SK-N-DZ (cell line): ENCODE measurements around the gene POMP. TPM values are rescaled to one million over a fixed set of nuclear protein-coding genes. Genes with fewer than 3 reads are reported as not detected.

Source experiments
- DNase-seq: peaks from one replicate; pipeline ENCODE4 v3.0.0-alpha.2; 2015; ENCODE audit warnings: low spot score
- polyA plus RNA-seq, 2 experiments: library from polyadenylated mRNA; depleted of rRNA; stranded (reverse); fragments of >200 nt; gene quantifications; 2 replicates each; pipeline ENCODE4 v1.2.3, GENCODE V29; 2014

The POMP gene, protein sequence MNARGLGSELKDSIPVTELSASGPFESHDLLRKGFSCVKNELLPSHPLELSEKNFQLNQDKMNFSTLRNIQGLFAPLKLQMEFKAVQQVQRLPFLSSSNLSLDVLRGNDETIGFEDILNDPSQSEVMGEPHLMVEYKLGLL
- polyA plus RNA-seq (2014; cell fraction: cytosol; rRNA removed), result 73.4 and 83.5 TPM in 2 replicates
- 43.1 and 71.6 TPM in 2 replicates for polyA plus RNA-seq (2014; cell fraction: nucleus; rRNA removed)

DNA sequence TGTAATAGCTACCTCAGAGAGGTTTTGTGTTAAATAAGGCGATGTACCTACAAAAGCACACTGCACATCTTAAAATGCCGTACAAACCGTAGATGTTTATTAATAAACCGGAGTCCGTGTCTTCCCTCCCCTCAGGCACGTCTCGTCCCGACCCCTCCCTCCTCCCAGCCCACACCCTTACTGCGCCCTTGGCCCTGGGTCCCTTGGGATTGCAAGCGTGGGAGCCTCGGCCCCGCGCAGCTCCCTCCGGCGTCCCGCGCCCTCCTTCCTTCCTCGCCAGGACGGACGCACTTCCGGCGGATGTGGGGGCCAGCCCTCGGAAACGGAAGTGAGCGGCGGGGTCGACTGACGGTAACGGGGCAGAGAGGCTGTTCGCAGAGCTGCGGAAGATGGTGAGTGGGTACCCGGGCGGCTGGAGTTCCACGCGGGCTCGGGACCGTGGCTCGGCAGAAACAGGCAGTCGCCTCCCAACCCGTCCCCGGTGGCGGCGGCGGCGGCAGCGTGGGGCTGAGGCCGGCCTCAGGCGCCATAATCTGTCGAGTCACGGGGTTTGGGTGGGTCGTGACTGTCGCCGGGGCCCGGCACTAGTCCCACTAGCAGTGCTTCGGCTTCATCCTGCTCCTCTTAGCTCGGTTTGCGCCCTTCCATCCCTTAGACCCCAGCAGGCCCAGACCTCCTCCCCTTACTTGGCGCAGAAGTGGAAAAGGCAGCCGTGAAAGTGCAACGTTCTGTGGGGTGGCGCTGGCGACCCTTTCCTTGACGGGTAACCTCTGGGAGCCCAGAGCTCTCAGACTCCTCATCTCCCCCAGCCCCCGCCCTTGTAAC, at the start of gene POMP:
Gene POMP, plus strand, starts transcription at position 335 of the 825 bp plus-strand sequence. Its CDS starts 55 bp downstream, at position 390.
- peak; percentile 91 for DNase-seq

DNA sequence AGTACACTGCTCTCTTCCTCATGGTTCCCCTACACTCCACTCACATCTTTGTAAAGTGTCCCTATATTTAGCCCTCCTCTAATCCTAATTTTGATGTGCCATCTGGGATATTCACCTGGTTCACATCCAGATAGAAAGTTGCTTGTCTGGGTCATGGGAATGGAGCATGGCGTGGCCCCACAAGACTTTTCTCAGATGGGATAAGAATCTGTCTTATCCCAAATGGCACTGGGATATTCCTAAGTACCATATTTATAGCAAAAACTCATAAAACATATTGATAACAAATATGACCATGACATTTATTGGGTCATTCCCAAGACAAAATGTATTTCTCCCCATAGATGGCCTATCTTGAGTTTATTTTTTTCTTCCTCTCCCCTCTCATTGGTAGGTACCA, 49.5 kb upstream of the POMP start:
- no peak for DNase-seq

DNA sequence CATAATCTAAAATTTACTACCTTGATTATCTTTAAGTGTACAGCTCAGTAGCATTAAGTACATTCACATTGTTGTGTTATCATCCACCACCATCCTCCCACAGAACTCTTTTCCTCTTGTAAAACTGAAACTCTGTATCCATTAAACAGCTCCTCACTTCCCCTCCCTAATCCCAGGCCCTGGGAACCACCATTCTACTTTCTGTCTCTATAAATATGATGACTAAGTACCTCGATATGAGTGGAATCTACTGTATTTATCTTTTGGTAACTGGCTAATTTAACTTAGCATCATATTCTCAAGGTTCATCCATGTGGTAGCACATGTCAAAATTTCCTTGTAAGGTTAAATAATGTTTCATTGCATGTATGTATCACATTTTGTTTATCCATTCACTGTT, 49.0 kb upstream of the POMP start:
- no peak for DNase-seq

DNA sequence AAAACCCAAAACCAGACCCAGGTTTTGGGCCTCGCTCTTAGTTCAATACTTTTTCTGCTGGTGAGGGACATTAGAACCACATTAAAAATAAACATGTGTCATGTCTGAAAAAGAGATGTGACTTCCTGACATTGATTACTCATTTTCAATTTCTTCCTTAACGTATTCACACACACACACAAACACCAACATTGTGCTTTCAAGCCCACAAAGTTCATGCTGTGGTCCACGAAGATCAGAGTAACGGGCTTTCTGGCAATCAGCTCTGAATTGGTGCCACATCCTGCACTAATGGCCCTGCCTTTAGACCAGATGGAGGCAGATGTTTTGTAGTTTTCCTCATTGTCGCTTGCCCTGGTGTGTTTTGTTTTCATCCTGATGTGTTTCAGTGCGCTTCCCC, 47.9 kb upstream of the POMP start:
- no peak for DNase-seq

DNA sequence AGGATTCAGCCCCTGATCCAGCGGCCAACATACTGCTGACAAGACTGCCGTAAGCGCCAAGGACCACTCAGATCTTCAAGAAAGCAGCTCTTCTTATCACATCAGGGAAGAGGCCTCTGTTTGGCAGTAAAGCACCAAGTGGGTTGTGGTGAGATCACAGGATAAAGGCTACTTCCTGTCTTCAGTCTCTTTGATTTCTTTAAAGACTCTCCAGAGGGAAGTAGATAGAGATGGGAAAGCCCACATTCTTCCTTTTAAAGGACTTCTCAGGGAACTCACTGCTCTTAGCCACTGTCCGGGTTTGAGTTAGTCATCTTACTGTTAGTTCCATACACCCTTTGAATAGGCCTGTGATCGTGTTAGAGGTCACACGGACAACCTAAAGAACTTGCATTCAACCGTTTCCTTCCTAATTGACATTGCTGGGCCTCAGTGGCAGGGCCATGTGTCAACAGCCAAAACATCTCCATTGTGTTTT, 47.2 kb upstream of the POMP start:
- DNase-seq, result no peak

DNA sequence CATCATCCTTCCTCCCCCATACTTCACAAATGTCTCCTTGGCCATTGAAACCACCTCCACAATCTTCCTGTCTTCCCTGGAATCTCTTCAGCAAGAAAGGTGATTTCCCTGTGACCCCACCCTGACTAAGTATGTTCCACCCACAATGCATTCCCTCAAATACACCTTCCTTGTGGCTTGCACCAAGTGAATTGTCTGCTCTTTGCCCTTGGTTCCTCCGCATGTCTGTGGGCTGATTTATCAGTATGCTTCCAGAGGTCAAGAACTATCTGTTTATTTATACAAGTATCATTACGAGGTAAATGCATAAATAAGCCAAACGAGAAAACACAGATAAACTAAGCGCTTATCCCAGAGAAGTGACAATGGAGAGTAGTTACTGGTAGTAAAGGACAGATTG, 45.4 kb upstream of the POMP start:
- no peak for DNase-seq

DNA sequence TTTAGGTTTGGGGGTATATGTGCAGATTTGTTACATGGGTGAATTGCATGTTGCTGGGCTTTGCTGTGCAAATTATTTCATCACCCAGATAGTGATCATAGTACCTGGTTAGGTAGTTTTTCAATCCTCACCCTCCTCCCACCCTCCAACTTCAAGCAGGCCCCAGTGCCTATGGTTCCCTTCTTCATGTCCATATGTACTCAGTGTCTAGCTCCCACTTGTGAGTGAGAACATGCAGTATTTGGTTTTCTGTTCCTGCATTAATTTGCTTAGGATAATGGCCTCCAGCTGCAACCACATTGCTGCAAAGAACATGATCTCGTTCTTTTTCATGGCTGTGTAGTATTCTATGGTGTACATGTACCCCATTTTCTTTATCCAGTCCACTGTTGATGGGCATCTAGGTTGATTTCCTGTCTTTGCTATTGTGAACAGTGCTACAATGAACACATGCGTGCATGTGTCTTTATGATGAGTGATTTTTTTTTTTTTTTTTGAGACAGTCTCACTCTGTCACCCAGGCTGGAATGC, 42.9 kb upstream of the POMP start:
- DNase-seq, result no peak

DNA sequence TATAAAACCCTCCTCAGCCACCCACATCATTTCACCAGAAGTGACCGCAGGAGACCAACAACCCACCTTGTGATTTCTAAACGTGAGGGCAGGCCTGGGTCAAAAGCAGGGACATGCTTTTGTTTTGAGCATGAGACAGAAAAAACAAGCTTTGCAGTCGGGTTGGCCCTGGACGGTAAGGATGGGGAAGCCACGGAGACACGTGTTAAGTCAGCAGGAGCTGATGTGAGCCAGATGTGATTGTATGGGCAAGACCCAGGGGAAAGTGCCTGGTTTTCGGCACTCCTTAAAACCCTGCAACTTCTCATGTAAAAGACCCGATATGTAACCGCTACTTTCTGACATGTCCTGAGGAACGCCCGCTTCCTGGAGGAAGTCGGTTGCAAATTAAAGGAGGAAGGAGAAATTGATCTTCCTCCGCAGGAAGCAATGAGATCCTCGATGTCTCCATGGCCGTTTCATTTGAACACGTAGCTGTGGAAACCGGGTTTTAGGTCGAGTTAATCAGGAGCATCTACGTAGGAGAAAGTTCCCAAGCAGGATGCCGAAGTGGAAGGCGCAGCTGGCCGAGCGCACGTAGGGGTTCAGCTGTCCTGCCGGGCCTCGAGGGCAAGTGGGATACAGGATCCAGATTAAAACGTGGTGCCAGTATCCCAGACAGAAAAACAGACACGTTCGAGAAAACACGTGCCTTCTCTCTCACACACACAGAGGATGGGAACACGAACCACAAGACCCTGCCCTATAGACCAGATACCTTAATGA, 40.5 kb upstream of the POMP start:
- no peak for DNase-seq

DNA sequence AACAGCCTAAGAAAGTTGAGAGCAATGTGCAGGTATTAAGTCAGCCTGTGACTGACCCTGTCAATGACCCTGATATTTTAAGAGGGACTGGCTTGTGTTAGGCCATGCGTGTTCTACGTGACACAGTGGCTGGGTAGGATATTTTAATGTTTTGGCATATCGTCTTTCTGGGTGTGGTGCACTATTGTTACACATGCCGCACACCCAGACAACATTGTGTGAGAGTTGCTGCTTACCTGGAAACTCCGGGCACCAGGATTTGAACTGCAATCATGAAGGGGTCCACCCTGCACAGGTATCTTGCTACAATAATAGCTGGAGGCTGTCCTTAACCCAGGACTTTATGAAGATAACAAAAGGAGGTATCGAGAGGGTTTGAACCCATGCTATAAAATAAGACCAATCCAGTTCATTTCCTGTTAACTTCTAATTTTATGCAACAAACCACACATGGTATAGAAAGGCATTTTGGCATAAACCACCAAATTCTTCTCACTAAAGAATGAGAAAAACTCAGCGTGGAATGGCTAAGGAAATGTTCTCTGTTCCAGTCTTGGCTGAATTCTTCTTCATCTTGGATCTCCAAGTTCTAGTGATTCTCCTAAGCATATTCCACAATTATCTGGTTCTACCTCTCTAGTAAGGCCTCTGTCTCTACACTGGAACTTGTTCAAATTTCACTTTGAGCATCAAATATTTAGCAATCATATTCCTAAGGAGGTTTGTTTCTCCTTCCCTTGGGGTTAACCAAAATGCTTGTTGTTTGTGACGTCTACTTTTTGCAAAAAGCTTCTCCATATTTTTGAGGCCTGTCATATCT, 38.7 kb upstream of the POMP start:
- no peak for DNase-seq

DNA sequence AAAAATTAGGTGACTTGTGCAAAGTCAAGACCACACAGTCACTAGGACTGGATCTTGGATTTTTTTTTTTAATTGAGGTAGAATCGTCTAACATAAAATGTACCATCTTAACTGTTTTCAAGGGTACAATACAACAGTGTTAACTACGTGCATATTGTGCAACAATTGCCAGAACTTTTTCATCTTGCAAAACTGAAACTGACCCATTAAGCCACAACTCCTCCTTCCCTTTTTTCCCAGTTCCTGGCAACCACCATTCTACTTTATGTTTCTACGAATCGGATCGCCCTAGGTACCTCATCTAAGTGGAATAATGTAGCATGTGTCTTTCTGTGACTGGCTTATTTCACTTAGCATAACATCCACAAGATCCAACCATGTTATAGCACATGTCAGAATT, 37.5 kb upstream of the POMP start:
- no peak for DNase-seq

DNA sequence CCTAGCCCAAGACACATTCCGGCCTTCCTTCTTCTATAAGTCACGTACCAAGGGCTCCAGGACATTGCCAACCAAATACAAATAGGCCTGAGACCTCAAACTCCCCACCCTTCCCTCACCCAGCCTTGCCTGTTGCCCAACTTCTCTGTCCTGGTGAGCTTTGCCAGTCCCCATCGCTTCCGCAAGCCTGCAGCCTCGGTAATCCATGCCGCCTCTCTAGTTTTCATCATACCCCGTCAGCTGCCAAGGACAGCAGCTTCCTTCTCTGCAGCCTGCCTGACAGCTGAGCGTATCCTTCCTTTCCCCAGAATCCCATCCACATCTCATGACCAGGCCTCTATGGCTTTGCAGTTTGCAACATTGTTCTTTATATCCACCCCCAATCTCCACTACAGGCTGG, 36.6 kb upstream of the POMP start:
- no peak for DNase-seq

DNA sequence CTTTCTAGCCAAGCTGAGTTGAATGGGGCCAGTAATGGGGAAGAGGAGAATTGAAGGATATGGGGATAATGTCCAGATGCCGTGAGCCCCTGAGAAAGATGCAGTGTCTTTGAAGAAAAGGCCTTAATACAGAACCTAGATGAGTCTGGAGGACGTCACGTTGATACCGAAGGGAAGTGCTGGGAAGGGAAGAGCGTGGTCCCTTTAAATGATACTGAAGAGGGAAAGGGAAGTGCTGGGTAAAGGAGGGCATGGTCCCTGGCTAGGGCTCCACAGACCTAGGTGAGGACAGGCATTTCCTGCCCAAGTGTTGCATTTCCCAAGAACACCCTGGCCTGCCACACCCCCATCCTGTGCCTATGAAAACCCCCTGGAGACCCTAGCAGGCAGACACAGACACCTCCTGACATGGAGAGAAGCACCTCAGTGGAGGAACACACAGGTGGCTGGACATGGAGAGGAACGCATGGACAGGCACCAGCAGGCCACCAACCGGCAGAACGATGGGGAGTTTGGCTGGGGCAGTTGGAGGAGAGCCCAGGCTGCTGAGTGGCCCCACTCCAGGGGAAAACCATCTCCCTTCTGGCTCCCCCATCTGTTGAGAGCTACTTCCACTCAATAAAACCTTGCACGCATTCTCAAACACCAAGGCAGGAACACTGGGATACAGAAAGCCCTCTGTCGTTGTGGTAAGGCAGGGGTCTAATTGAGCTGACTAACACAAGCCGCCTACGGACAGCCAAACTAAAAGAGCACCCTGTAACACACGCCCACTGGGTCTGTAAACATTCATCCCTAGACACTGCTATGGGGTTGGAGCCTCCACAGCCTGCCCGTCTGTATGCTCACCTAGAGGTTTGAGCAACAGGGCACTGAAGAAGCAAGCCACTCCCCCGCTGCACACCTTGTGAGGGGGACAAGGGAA, 34.9 kb upstream of the POMP start:
- DNase-seq, result no peak

DNA sequence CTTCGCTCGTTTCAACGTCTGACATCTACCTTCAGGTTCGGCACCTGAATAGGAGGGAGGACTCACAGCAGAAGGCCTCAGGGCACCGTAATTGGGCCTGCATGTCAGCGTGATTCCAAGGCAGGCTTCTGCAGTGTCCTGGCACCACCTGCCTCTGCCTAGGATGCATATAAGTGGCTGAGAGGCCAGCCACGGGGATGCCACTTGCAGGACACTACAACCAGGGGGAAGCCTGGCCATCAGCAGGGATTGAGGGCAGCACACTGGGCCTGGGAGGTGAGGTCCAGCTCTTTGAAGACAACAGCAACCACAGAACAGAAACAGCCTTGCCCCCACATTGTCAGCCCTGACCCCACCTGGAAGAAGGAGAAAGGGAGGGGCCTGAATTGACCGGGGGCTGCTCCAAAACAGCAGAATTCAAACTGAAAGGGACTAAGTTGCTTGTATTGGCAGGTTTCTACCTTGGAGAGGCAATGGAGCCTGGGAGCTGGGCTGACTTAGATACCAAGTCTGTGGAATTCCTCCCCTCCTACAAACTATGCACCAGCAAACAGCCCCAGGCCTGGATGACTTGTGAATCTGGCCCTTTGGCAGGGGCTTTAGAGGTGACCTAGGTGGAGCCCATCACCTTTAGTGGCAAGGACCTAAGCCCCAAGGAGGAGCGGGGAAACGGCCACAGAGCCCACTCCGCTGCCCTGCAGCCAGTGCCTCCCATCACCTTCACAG, 34.1 kb upstream of the POMP start:
- no peak for DNase-seq

DNA sequence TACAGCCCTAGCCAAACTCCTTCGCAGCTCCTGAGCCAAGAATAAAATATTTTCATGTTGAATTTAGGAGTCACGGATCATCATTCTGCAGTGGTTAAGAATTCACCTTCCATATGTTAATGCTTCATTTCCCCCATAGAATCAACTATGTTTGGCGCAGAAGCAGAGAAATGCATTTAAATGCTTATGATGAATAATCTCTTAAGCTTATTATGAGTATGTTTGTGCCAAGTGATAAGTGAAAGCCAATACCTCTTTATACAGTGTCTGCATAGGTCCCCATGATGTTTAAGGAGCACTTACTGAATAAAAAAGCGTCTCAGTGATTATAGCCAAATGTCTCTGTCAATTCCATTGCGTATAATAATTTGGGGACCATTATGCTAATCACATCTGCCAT, 32.7 kb upstream of the POMP start:
- no peak for DNase-seq

DNA sequence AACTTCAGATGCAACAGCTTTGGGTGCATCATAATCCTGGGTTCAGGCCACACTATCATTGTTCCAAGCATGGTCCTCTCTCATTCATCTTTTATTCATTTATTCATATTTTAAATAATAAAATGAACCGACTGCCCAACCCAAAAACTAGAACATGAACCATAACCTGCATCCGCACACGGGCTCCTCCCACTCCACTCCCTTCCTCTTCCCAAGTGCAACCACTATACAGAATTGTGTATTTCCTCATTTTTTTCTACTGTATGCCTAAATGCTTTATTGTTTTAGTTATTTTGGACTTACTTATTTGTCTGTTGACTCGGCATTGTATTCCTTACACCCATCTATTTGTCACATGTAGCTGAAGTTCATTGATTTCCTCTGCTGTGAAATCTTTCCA, 30.7 kb upstream of the POMP start:
- DNase-seq, result no peak

DNA sequence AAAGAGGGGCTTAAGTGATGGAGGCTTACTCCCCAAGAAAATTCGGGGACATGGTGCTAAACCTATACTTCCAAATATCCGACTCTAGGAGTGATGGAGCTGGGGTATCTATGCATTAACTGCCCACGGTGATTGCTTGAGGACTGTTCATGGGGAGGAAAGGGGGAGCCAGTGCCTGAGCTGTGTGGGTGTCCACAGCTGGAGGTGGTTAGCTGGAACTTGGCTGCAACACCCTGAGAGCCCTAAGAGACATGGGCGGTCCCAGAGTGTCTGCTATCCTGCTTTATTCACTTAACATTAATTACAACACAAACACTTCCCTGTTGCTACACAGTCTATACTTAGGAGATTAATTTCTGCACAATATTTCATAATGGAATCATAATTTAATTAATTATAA, 28.1 kb upstream of the POMP start:
- no peak for DNase-seq

DNA sequence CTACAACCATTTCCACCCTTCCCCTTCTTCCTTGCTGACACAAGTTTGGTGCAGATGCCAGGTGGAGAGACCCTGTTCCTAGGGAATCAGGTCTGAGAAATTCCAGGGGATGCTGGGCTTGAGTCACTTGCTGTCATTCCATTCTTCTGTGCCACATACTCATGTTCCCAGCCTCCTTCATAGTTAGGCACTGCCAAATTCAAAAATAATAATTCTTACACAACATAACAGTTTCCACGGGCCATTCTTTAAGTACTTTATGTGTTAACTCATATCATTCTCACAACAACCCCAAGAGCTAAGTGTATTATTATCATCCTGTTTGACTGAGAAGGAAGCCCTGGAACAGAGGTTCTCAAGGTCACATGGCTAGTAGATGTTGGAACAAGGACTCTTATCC, 27.1 kb upstream of the POMP start:
- DNase-seq, result no peak

DNA sequence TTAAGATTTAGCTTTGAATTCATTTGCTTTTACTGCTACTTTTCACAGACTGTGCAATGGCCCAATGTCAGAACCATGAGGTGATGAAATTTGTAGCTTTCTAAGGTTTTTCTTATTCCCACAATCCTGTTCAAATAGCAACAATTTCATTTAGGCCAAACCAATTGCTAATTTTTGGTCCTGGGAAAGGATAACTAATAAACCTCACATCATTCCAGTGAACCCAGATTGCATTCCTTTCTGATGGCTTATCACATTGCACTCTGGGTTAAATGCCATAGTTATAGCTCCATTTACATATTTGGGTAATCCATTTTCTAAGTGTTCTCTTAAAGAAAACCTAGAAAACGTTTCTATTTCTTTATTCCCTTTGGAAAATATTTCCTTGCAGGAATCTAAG, 22.9 kb upstream of the POMP start:
- DNase-seq, result no peak

DNA sequence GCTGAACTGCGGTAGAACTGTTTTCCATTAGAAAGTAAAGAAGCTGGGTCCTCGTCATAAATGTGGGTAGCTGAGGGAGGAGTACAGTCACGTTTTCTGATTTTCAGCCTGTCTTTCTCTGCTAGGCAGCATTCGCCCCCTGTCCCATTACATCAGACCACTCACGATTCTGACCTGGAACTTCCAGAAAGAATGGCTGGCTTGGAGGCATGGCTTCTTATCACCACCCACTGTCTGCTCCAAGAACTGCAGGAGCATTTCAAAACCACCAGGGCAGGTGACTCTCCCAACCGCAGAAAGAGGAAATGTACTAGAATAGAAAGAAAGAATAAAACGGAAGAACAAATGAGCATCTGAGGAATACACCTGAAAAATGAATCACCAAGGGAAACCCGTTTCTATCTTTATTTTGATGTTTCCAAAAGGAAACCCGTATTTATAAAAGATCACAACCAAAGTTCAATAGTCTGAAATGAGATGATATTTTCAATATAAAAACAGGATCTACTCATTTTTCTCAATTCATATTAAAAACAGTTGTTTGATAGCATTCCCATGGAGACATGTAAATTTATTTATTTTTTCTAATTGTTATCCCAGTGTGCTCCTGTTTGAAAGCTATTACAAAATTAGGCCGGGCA, 22.1 kb upstream of the POMP start:
- peak; percentile 38 for DNase-seq
